Left cardiac atrium (tissue), 4 donors: ENCODE measurements around the gene SPRR2A. TPM values are rescaled to one million over a fixed set of nuclear protein-coding genes. Genes with fewer than 3 reads are reported as not detected.
"Not testable (repeated sequence)": the region's sequence is repeated elsewhere in the genome, so short reads cannot be mapped to it uniquely, and the experiment has no call there.

ENCODE experiments used
- ATAC-seq, 2 donors: fragments of 200-7000 bp; cut with Tn5 transposase; one replicate each; pipeline ENCODE4 v1.9.1; 2020; ENCODE audit warnings: mild to moderate bottlenecking in 2 of 2, moderate library complexity in 2 of 2
- DNase-seq: peaks from one replicate; pipeline ENCODE4 v3.0.0-alpha.2; 2020
- intact Hi-C, 2 donors: fragments of 100-400 bp; cut with DNase I; formaldehyde crosslinking; loops; one replicate each; pipeline versions ENCODE4 v1.14.1 to v1.15.1; 2022 to 2023
- long read RNA-seq: library from polyadenylated mRNA; unstranded; transcript quantifications from one replicate; pipeline ENCODE4 v2.0.0, GENCODE V29; 2021
- total RNA-seq, 2 donors: library from RNA; stranded (reverse); fragmentation: NEBNext Ultra II Directional; extraction: Animal tissue kit (Norgen Biotek cat#: 25700); gene quantifications; one replicate each; pipeline ENCODE4 v1.2.1, GENCODE V29; 2021
- donor health status: DM: no; HTN: yes; CAD: no.
- donor health status: DM: no; HTN: yes; CAD: no; lungs with severe emphysema.
- donor health status: DM: yes; HTN: yes; CAD: no.
- donor health status: Dilated cardiomyopathy.

SPRR2A gene
- not detected for total RNA-seq
- long read RNA-seq, result 0 reads

DNA sequence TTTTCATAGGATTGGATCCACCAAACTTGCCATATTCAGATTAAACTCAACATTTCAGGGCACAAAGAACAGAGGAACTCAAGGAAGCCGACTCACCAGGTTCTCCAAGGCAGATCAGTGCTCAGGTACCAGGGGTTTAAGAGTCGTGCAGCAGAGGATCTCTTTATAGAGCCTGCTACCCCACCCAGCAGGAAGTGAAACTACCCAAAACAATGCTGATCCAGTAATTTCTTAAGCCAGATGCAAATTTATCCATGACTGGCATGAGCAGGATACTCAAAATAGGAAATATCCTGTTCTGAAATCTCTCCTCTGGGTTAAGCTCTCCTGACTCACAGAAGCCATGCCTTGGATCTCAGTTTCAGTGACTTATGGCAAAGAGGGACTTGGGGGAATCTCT lies at the start of gene SPRR2A:
SPRR2A (minus strand) TSS at position 138 of the 400 bp plus-strand sequence. CDS start 777 bp downstream, outside the sequence.
- ATAC-seq, result no peak
- no peak for DNase-seq
- intact Hi-C loops, result no loop called here

GRCh38 chr1:153100245-153100644 lies 42.9 kb upstream of the SPRR2A start:
- ATAC-seq, result peak in 1 of 2 donors; percentile 92
- no peak for DNase-seq
- intact Hi-C loops, result no loop called here

- ATAC-seq (no peak), DNase-seq (no peak)
- intact Hi-C loops, result no loop called here
Measured at GRCh38 chr1:153099461-153100045, 42.2 kb upstream of the SPRR2A start.

DNA sequence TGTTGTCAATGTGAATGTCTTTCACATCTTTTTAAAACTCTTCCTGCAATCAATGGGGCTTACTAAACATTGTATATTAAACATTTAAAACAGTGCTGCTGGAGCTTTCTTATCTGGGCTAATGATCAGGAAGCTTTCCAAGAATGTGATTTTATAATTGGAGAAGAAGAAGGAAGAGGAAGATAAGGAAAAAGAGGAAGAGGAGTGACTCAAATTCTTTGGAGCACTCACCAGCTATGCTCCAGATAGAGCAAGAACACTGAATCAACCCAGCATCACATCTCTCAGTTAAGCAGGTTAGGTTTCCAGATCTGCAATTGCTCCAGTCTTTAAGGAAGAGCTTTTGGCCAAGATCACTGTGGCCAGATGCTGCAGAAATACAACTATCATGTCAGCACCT lies 38.5 kb upstream of the SPRR2A start:
- intact Hi-C loops, result no loop called here
- DNase-seq, result no peak
- no peak for ATAC-seq

DNA sequence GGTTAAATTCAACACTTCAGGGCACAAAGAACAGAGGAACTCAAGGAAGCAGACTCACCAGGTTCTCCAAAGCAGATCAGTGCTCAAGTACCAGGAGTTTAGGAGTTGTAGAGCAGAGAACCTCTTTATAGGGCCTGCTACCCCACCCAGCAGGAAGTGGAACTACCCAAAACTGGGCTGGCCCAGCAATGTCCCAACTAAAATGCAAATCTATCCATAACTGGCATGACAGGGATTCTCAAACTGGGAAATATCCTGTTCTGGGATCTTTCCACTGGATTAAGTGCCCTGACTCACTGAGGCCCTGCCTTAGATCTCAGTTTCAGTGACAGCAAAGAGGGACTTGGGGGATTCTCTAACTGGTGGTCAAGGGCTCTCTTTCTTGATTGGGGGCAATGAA lies 37.1 kb upstream of the SPRR2A start, which contains the start of gene SPRR2E:
SPRR2E (minus strand) TSS at position 101 of the 400 bp plus-strand sequence. CDS start 775 bp downstream, outside the sequence.
- DNase-seq (no peak), ATAC-seq (no peak)
- intact Hi-C loops, result no loop called here

DNA sequence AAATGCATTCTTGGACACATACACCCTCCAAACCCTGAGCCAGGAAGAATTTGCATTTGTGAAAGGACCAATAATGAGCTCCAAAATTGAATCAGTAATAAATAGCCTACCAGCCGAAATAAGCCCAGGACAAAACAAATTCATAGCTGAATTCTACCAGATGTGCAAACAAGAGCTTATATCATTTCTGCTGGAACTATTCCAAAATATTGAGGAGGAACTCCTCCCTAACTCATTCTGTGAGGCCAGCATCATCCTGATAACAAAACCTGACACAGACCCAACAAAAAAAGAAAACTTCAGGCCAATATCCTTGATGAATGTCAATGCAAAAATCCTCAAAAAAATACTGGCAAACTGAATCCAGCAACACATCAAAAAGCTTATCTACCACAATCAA lies 30.3 kb upstream of the SPRR2A start:
- DNase-seq (no peak), ATAC-seq (peak in 1 of 2 donors; percentile 61)
- intact Hi-C loops, result no loop called here

- ATAC-seq (no peak), DNase-seq (no peak)
- intact Hi-C loops, result no loop called here
Measured at GRCh38 chr1:153081736-153082135, 24.4 kb upstream of the SPRR2A start.

DNA sequence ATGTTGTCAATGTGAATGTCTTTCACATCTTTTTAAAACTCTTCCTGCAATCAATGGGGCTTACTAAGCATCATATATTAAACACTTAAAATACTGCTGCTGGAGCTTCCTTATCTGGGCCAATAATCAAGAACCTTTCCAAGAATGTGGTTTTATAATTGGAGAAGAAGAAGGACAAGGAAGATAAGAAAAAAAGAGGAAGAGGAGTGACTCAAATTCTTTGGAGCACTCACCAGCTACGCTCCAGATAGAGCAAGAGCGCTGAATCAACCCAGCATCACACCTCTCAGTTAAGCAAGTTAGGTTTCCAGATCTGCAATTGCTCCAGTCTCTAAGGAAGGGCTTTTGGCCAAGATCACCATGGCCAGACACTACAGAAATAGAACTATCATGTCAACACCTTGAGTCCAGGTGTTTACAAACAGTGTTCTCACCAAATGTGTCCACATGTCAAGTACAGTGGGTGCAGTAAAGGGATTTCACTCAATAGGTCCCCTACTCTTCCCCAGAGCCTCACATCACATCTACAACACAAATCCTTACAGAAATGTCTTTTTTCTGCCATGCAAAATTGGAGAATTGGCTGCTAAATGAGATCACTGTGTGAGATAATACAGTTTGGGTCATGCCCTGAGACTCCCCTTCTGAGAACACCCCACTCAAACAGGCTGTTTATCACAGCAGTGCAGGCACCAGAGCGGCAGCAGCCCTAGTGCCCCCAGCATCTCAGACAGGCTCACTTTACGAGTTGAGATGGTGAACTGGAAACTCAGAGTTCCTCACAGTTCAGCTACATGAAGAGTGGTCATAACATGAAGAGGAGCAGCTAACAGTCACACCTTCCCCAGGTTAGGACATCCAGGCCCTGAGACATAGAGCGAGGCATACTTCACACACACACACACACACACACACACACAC lies 15.8 kb upstream of the SPRR2A start:
- ATAC-seq (no peak), DNase-seq (no peak)
- intact Hi-C loops, result no loop called here

GRCh38 chr1:153071511-153071910 lies 14.2 kb upstream of the SPRR2A start, which contains the start of gene SPRR2B:
Gene SPRR2B, minus strand, starts transcription at chr1:153071611. Its CDS starts 772 bp downstream, at chr1:153070839.
- intact Hi-C loops, result no loop called here
- no peak for DNase-seq
- ATAC-seq, result no peak

DNA sequence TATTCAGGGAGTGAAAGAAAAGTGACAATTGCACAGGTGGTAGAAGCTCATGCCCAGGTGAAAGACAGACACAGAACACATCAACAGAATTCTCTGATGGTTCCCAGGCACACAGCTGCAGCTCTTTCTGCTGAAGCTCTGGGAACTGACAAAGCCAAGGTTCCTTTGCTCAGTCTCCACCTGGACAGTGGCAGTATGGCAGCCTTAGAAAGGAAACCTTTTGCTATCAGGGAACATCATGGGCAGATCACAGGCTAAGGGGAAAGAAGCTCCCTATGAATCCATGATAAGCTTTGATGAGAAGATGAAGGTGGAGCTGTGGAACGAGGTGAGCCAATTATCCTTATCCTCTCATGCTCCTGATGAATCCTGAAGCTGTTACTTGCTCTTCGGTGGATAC lies 12.9 kb upstream of the SPRR2A start:
- intact Hi-C loops, result no loop called here
- DNase-seq (no peak), ATAC-seq (no peak)

DNA sequence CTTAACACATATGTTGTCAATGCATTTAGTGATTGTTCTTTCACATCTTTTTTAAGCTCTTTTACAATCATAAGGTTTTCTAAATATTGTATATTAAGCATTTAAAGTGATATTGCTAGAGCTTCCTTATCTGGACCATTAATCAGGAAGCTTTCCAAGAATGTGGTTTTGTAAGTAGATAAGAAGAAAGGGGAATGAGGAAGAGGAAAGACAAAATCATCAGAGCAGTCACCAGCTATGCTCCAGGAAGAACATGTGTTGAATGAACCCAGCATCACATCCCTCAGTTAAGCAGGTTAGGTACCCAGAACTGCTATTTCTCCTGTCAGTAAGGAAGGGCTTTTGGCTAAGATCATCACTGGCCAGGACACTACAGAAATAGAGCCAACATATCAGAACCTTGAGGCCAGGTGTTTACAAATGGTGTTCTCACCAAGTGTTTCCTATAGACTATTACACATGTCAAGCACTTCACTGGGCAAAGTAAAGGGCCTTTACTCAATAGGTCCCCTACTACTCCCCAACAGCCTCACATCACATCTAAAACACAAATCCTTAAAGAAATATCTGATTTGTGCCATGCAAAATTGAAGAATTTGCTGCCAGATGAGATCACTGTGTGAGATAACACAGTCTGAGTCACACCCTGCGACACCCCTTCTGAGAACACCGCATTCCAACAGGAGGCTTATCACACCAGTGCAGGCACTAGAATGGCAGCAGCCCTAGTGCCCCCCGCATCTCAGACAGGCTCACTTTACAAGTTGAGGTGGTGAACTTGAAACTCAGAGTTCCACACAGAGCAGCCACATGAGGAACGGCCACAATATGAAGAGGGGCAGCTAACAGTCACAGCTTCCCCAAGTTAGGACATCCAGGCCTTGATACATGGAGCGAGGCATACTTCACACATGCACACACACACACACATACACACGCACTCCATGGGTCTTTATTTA lies 1.8 kb upstream of the SPRR2A start:
- intact Hi-C loops, result no loop called here
- DNase-seq (no peak), ATAC-seq (no peak)

GRCh38 chr1:153058154-153058553 lies 842 bp upstream of the SPRR2A start:
- intact Hi-C loops, result no loop called here
- ATAC-seq, result no peak
- DNase-seq, result no peak

GRCh38 chr1:153056111-153056510 lies 1.2 kb downstream of the SPRR2A start:
- intact Hi-C loops, DNase-seq, ATAC-seq: not testable (repeated sequence)

DNA sequence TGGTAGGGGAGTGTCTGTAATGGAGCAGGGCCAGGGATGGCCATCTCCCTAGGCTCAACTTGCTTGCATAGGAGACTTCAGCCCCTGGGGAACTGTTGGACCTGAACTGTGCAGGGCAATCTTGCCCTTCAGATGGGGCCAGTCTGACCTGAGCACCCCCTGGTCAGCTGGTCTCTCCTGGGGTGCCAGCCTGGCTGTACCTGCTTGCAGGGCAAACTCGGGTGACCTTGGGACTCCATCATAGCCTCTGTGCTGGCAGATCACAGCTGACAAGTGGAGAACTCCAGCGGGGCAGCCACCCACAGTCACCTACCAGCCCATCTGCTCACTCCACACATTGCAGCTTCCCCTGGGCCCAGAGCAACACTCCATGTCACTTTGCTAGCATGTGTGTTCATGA lies 8.1 kb downstream of the SPRR2A start:
- no peak for DNase-seq
- intact Hi-C loops, result no loop called here

DNA sequence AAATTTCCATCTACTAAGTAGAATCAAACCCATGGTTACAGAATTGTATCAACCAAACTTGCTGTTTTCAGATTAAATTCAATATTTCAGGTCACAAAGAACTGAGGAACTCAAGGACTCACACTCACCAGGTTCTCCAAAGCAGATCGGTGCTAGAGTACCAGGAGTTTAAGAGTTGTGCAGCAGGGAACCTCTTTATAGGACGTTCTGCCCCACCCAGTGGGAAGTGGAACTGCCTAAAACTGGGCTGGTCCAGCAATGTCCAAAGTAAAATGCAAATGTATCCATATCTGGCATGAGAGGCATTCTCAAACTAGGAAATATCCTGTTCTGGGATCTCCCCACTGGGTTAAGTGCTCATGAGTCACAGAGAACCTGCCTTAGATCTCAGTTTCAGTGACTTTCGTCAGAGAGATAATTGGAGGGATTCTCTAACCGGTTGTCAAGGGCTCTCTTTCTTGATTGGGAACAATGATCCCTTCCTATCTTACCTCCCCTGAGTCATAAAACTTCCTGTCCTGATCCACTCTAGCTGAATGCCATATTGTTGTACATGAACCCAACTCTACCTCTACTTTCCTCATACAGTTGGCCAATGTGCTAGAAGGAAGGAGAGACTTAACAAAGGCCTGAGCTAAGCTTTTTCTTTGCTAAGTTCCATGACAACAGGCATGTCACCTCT lies 16.2 kb downstream of the SPRR2A start, which contains the start of gene SPRR2D:
SPRR2D (minus strand) TSS at position 171 of the 682 bp plus-strand sequence. CDS start 774 bp downstream, outside the sequence.
- intact Hi-C loops, result no loop called here
- ATAC-seq, result no peak
- DNase-seq, result no peak

More for the DNA sequence above, 8.1 kb downstream of the SPRR2A start:
- ATAC-seq, result no peak

GRCh38 chr1:153035211-153035610 lies 22.1 kb downstream of the SPRR2A start:
- DNase-seq (no peak), ATAC-seq (no peak)
- intact Hi-C loops, result no loop called here

DNA sequence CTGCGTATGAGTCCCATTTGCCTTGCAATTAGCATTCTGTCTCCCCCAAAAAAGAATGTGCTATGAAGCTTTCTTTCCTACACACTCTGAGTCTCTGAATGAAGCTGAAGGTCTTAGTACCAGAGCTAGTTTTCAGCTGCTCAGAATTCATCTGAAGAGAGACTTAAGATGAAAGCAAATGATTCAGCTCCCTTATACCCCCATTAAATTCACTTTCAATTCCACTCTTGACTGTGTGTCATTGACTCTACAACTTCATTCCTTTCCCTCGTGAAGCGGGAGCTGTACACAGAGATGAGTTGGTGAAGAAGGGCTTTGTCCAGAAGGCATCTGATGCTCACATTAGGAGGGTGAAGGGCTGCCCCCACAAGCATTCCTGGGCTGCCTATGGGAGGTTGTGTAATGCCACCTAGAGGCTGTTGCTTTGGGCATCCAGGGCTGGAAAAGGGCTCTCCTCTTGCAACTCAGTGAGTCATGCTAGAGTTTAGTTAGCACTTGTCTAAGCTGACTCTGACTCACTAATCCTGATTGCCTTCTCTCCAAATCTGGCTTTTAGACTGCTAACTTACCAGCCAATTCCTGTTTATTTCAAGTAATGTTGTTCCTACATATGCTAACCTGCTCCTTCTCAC lies 24.5 kb downstream of the SPRR2A start:
- no peak for DNase-seq
- peak in 1 of 2 donors; percentile 94 for ATAC-seq
- intact Hi-C loops, result no loop called here

DNA sequence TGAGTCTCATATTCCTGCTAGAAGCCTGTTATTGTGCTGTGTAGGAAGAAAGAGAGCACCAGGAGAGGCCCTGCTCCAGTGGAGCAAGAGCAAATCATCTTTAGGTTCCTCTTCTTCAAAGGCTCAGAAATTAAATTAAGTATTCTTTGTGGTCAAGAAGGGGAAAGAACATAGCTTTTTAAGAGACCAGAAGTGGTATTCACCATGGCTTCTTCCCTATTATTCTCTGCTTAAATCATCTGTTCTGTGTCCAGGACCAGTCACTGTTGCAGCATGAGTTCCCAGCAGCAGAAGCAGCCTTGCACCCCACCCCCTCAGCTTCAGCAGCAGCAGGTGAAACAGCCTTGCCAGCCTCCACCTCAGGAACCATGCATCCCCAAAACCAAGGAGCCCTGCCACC lies 25.2 kb downstream of the SPRR2A start:
- ATAC-seq, result no peak
- no peak for DNase-seq
- intact Hi-C loops, result no loop called here
